ENCODE measurements around the gene LPIN3. TPM values are rescaled to one million over a fixed set of nuclear protein-coding genes. Genes with fewer than 3 reads are reported as not detected.

Gene LPIN3
- total RNA-seq, 1 donor from 2014 or later: 17.8 TPM

GRCh38 chr20:41344938-41345728 lies 4.5 kb downstream of the LPIN3 start:
- TF ChIP-seq CTCF (conservative IDR thresholded peaks at IDR 0.05; ENCODE audit: low read depth, low read length): no peak
- DNase-seq (ENCODE audit: low read depth): no peak
- no peak overlapping the region for H3K4me3 ChIP-seq (ENCODE audit: low read depth, low read length)

GRCh38 chr20:41345729-41346067 lies 5.1 kb downstream of the LPIN3 start:
- no peak overlapping the region for H3K4me3 ChIP-seq (ENCODE audit: low read depth, low read length)
- no peak for TF ChIP-seq CTCF (conservative IDR thresholded peaks at IDR 0.05; ENCODE audit: low read depth, low read length)
- DNase-seq (ENCODE audit: low read depth): no peak

GRCh38 chr20:41347523-41348429 lies 7.2 kb downstream of the LPIN3 start:
- H3K4me3 ChIP-seq (ENCODE audit: low read depth, low read length): no peak overlapping the region
- no peak for DNase-seq (ENCODE audit: low read depth)
- TF ChIP-seq CTCF (conservative IDR thresholded peaks at IDR 0.05; ENCODE audit: low read depth, low read length): no peak

- H3K4me3 ChIP-seq (ENCODE audit: low read depth, low read length): no peak overlapping the region
- DNase-seq (ENCODE audit: low read depth): no peak
- TF ChIP-seq CTCF (conservative IDR thresholded peaks at IDR 0.05; ENCODE audit: low read depth, low read length): no peak
These were observed 8.0 kb downstream of the LPIN3 start for GRCh38 chr20:41348430-41349172.

GRCh38 chr20:41349266-41349665 lies 8.6 kb downstream of the LPIN3 start:
- no peak for TF ChIP-seq CTCF (conservative IDR thresholded peaks at IDR 0.05; ENCODE audit: low read depth, low read length)
- DNase-seq (ENCODE audit: low read depth): no peak
- no peak overlapping the region for H3K4me3 ChIP-seq (ENCODE audit: low read depth, low read length)

GRCh38 chr20:41349943-41350342 lies 9.3 kb downstream of the LPIN3 start:
- DNase-seq (ENCODE audit: low read depth): no peak
- no peak for TF ChIP-seq CTCF (conservative IDR thresholded peaks at IDR 0.05; ENCODE audit: low read depth, low read length)
- no peak overlapping the region for H3K4me3 ChIP-seq (ENCODE audit: low read depth, low read length)

Data from epithelial cell of proximal tubule (primary cell).